RWPE1 (cell line): ENCODE results near the gene STAMBPL1.

Experiments
- CTCF ChIA-PET: fragments of 350-600 bp; sonication (Branson Sonifier 250); formaldehyde crosslinking; extraction: SDS; loops from one replicate; lab custom pipeline; 2021; lab: Yijun Ruan, JAX
- POLR2A ChIA-PET: fragments of 400-600 bp; formaldehyde crosslinking; extraction: SDS; loops from one replicate; lab custom pipeline; 2020; ENCODE audit warnings: antibody characterized with exemption; ENCODE audit not compliant: low non-redundant PET; lab: Yijun Ruan, JAX
- DNase-seq: peaks from one replicate; pipeline ENCODE4 v3.0.0; 2012; ENCODE audit warnings: low spot score
- H3K27ac ChIP-seq: fragments of 450-650 bp; 2 replicates; pipeline ENCODE4 v1.5.1; 2017
- CTCF ChIP-seq: fragments of 450-650 bp; conservative IDR thresholded peaks from 2 replicates; pipeline ENCODE4 v1.5.1; 2017; ENCODE audit warnings: low read depth, mild to moderate bottlenecking

STAMBPL1 gene

GRCh38 chr10:88841316-88842111 lies 38.5 kb upstream of the STAMBPL1 start:
- TF ChIP-seq CTCF = no peak
- POLR2A ChIA-PET = no interaction called here
- CTCF ChIA-PET = interaction anchor here (0.7 kb wide), 2 partner anchors 42 to 91 kb away, joined by 3 to 5 read pairs; no protein-coding TSS in a partner anchor
- H3K27ac ChIP-seq = no peak overlapping the region
- no peak for DNase-seq

GRCh38 chr10:88843171-88843570 lies 36.9 kb upstream of the STAMBPL1 start:
- TF ChIP-seq CTCF = no peak
- ChIA-PET CTCF (interaction anchor here (0.5 kb wide), 1 partner anchor 408 kb away, joined by 4 read pairs; the partner anchor contains the start of gene LIPA), POLR2A (no interaction called here)
- H3K27ac ChIP-seq = no peak overlapping the region
- DNase-seq = no peak

GRCh38 chr10:88848499-88848898 lies 31.5 kb upstream of the STAMBPL1 start:
- H3K27ac ChIP-seq = no peak overlapping the region
- DNase-seq = peak; percentile 56
- ChIA-PET POLR2A (no interaction called here), CTCF (interaction anchor here (0.6 to 1.3 kb wide), 4 partner anchors 9 to 84 kb away, joined by 3 to 5 read pairs (median 3); no protein-coding TSS in a partner anchor)
- no peak for TF ChIP-seq CTCF

GRCh38 chr10:88849234-88849633 lies 30.8 kb upstream of the STAMBPL1 start:
- TF ChIP-seq CTCF = no peak
- DNase-seq = no peak
- POLR2A ChIA-PET = no interaction called here
- CTCF ChIA-PET = interaction anchor here (0.7 to 1.3 kb wide), 4 partner anchors 13 to 138 kb away, joined by 3 to 5 read pairs (median 4); no protein-coding TSS in a partner anchor
- H3K27ac ChIP-seq = no peak overlapping the region

- POLR2A ChIA-PET = no interaction called here
- TF ChIP-seq CTCF = no peak
- no peak overlapping the region for H3K27ac ChIP-seq
- CTCF ChIA-PET = no interaction called here
- DNase-seq = no peak
Observed at GRCh38 chr10:88850712-88851111, 29.3 kb upstream of the STAMBPL1 start.

GRCh38 chr10:88851706-88852105 lies 28.3 kb upstream of the STAMBPL1 start, which contains the start of gene ANKRD22:
Gene ANKRD22 (minus strand): TSS chr10:88851844. CDS start chr10:88851607, 237 bp downstream.
- POLR2A ChIA-PET = no interaction called here
- H3K27ac ChIP-seq = peak within 1 kb of the TSS; percentile 50
- DNase-seq = peak; percentile 94
- TF ChIP-seq CTCF = no peak
- CTCF ChIA-PET = interaction anchor here (0.7 kb wide), 1 partner anchor 65 kb away, joined by 3 read pairs; no protein-coding TSS in a partner anchor
